HG03108 (cell line): ENCODE data around the gene PEBP1.
A peak's percentile ranks its signal among the peaks of the same experiment; 100 is the strongest.
"Not testable (repeated sequence)": the region's sequence is repeated elsewhere in the genome, so short reads cannot be mapped to it uniquely, and the experiment has no call there.

Experiments
- ATAC-seq: cut with Tn5 transposase; IDR thresholded peaks from one replicate; pipeline ENCODE4 v1.9.1; 2021; ENCODE audit warnings: moderate library complexity; ENCODE audit not compliant: unreplicated experiment

PEBP1 gene

GRCh38 chr12:118129436-118129835 lies 6.5 kb upstream of the PEBP1 start:
- not testable (repeated sequence) for ATAC-seq

- ATAC-seq: peak; percentile 20
Observed at GRCh38 chr12:118136559-118137003, 657 bp downstream of the PEBP1 start.

- ATAC-seq: no peak
Observed at GRCh38 chr12:118137148-118137678, 1.3 kb downstream of the PEBP1 start.

GRCh38 chr12:118140825-118141224 lies 4.9 kb downstream of the PEBP1 start:
- ATAC-seq: no peak

- ATAC-seq: no peak
Observed at GRCh38 chr12:118144499-118144898, 8.6 kb downstream of the PEBP1 start.

- no peak for ATAC-seq
Observed at GRCh38 chr12:118145113-118145797, 9.3 kb downstream of the PEBP1 start.

GRCh38 chr12:118145798-118146156 lies 9.9 kb downstream of the PEBP1 start:
- no peak for ATAC-seq

GRCh38 chr12:118148287-118148686 lies 12.4 kb downstream of the PEBP1 start:
- no peak for ATAC-seq

- no peak for ATAC-seq
Observed at GRCh38 chr12:118150625-118151024, 14.7 kb downstream of the PEBP1 start.

GRCh38 chr12:118151755-118152154 lies 15.8 kb downstream of the PEBP1 start:
- no peak for ATAC-seq

GRCh38 chr12:118160536-118160935 lies 24.6 kb downstream of the PEBP1 start:
- no peak for ATAC-seq

- ATAC-seq: no peak
Observed at GRCh38 chr12:118164798-118165486, 29.0 kb downstream of the PEBP1 start.

GRCh38 chr12:118166946-118167345 lies 31.0 kb downstream of the PEBP1 start:
- peak; percentile 99 for ATAC-seq

- peak; percentile 73 for ATAC-seq
Observed at GRCh38 chr12:118175823-118176447, 40.0 kb downstream of the PEBP1 start.

GRCh38 chr12:118183155-118183554 lies 47.2 kb downstream of the PEBP1 start:
- ATAC-seq: no peak

GRCh38 chr12:118183711-118184110 lies 47.8 kb downstream of the PEBP1 start:
- no peak for ATAC-seq

- ATAC-seq: no peak
Observed at GRCh38 chr12:118185602-118186397, 49.9 kb downstream of the PEBP1 start.

- no peak for ATAC-seq
Observed at GRCh38 chr12:118187751-118188435, 52.0 kb downstream of the PEBP1 start.

- no peak for ATAC-seq
Observed at GRCh38 chr12:118188690-118189371, 52.9 kb downstream of the PEBP1 start.

GRCh38 chr12:118189741-118190191 lies 53.8 kb downstream of the PEBP1 start:
- ATAC-seq: no peak
